IPS DF 4.7 (cell line): Measurements from ENCODE around the gene RXFP2.

Experiments used
- DNase-seq: peaks from one replicate; pipeline ENCODE4 v3.0.0-alpha.2; 2013; ENCODE audit warnings: low spot score; ENCODE audit errors: extremely low read depth

The RXFP2 gene

DNA sequence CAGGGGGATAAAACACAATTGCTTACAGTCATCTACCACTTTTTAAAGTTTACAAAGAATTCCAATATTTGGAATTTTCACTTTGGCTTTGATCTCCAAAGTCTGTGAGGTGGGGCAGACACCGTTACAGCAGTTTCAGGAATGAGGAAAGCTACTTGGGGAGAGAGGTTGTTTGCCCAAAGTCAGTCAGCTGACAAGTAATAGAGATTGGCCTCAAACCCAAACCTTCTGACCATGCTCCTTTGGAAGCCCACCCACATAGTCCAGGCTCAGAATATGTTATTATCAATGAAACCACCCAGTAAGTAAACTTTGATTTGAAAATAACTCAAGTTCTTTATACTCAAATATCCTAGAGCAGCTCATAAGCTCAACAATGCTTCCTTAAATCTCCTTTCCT is 29.0 kb downstream of the RXFP2 start:
- no peak for DNase-seq

DNA sequence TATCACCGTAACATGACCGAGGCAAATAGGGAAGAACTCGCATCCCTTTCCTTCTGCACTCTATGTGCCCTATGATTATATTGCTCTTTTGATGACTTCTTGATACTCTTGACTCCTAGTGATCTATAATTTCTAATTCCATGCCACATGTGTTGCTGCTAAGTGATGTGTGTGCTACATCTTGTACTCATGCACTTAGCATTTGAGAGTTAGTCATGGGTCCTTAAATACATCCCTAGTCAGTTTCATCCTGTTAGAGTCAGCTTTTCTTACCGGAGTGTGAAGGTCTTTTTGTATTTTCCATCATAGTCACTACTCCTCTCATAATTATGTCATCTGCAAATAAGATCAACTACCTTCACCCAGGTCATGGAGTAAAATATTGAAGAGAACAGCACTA is 30.2 kb downstream of the RXFP2 start:
- no peak for DNase-seq

GRCh38 chr13:31772231-31772630 is 32.9 kb downstream of the RXFP2 start:
- DNase-seq, result no peak

GRCh38 chr13:31773538-31773937 is 34.2 kb downstream of the RXFP2 start:
- DNase-seq, result no peak

GRCh38 chr13:31774186-31774750 is 34.9 kb downstream of the RXFP2 start:
- no peak for DNase-seq

GRCh38 chr13:31775148-31775547 is 35.8 kb downstream of the RXFP2 start:
- DNase-seq, result no peak

DNA sequence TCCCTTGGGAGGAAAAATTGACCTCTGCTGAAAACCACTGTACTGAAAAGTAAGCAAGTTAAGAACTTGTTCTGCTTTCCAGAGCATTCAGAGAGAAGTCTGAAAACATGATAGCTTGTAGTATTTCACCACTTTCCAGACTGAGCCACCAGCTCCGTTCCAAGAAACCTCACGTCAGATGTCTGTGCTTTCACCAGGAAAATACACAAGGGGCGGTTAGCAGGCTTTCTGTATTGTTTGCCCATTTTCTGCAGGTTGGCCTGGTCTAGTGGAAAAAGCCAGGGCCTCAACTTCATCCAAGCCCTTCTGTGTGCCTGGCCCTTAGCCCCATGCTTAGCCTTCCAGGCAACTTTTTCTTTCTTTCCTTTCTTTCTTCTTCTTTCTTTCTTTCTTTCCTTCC is 36.4 kb downstream of the RXFP2 start:
- DNase-seq, result no peak

- DNase-seq, result no peak
These were observed 41.7 kb downstream of the RXFP2 start for GRCh38 chr13:31781064-31781463.

GRCh38 chr13:31786011-31786410 is 46.7 kb downstream of the RXFP2 start:
- no peak for DNase-seq

DNA sequence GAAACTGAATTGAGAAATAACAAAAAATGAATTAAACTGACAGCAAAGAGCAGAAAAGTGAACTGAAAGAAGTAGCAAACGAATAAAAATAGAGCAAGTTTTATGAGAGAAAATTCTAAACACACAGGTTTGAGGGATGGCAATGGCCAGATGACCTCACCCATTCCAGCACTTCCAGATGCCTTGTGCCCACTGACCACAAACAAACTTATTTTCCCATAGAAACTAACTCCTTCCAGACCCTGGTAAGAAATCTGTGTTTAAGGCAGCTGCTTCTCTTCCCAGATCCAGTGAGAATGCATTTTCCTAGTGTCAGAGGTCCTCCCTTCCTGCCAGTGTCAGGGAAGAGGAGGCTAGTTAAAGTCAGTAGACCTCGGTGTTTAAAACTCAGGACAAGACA is 51.7 kb downstream of the RXFP2 start:
- no peak for DNase-seq

DNA sequence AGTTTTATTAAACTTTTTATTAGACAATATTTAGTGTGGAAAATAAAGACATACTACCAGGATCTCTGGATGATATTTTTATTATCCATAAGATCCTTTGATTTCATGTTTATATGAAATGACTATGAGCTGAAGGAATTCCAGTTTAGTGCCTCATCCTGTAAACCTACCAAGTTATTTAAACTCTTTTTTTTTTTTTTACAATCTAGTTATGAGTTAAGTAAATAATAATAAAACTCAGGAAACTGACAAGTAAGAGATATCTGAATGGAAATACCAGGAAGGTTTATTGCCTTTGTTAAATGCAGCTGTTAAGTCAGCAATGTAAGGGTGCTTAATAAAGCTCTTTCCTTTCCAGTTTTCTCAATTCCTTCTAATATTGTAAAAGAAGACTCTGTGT is 53.9 kb downstream of the RXFP2 start:
- no peak for DNase-seq

GRCh38 chr13:31794452-31794851 is 55.1 kb downstream of the RXFP2 start:
- no peak for DNase-seq

DNA sequence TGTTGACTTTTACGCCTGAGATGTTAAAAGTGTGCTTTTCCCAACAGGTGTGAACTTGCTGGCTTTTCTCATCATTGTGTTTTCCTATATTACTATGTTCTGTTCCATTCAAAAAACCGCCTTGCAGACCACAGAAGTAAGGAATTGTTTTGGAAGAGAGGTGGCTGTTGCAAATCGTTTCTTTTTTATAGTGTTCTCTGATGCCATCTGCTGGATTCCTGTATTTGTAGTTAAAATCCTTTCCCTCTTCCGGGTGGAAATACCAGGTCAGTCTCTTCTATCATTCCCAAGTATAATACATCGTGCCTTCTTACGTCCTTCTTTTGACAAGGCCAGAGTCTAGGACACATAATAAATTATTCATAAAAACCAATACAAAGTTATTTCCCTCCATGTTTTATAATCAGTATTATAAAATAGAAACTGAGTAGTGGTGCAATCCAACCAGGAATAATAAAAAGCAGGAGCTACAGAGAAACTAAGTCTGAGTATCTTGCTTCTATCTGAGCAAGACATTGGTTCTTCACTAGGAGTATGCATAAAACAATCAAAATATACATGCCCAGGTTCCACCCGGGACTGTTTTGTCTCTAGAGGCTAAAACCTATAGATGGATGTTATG is 57.9 kb downstream of the RXFP2 start:
- DNase-seq, result peak; percentile 5

- DNase-seq, result no peak
These were observed 58.9 kb downstream of the RXFP2 start for GRCh38 chr13:31798189-31798588.

GRCh38 chr13:31801088-31801487 is 61.8 kb downstream of the RXFP2 start:
- DNase-seq, result no peak

- DNase-seq, result no peak
These were observed 64.0 kb downstream of the RXFP2 start for GRCh38 chr13:31803311-31803710.

GRCh38 chr13:31805841-31806240 is 66.5 kb downstream of the RXFP2 start:
- no peak for DNase-seq

DNA sequence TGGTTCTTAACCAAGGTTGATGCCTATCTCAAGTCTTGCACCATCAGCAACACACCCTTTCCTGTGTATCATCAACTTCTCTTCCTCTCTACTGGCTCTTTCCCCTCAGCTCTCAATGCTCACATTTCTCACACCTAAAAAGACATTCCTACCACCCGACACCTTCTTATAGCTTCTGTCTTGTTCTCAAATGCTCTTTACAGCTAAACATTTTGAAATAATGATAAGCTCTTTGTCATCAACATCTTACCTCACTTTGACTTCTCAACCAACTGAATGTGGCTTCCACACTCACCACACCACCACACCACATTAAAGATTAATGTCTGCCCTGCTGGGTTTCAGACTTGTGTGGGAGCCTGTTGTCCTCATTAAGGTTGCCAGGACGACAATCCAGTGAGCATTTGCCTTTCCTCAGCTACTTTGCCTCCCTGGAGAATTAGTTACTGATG is 67.8 kb downstream of the RXFP2 start:
- DNase-seq, result no peak

GRCh38 chr13:31814536-31814935 is 75.2 kb downstream of the RXFP2 start:
- DNase-seq, result no peak

GRCh38 chr13:31815361-31816144 is 76.2 kb downstream of the RXFP2 start:
- DNase-seq, result no peak

- no peak for DNase-seq
These were observed 78.9 kb downstream of the RXFP2 start for GRCh38 chr13:31818236-31818635.

DNA sequence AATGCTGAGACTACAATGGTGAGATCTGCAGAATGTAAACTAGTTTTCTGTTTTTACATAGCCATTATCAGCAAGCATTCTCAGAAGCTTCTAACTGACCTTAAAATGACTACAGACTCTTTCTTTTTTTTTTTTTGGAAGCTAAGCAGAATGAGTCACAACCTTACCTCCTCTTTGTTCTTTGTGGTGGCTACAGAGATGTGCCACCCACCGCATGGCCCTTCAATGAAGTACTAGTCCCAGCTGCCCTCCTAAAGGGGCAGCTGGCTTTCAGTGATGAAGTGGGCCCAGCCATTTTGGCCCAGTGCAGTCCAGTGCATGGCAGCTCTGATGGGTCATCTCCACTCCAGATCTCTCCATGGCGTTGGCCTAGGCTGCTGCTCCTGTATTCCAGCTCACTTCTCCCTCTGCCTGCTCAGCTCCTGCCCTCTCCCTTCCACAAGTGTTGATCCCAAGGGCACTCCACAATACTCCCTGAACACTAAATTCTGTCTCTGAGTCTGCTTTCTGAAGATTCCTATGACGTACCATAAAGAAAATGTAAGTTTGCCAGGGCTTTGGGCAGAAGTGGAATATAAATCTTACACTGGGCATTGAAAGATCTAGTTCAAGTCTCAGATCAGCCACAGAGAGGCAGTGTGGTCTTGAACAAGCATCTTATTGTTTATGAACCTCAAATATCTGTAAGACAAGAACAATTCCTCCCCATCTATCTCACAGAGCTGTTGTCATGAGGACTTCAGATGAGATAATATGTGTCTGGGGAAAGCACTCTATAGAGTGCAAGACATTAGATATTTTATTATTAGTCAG is 85.6 kb downstream of the RXFP2 start:
- no peak for DNase-seq
